GM18861 (cell line): ENCODE measurements around the gene SPATA32.

Experiments
- ATAC-seq: cut with Tn5 transposase; IDR thresholded peaks from one replicate; pipeline ENCODE4 v1.9.1; 2021; ENCODE audit not compliant: unreplicated experiment

The SPATA32 gene

GRCh38 chr17:45230410-45230786, 31.5 kb downstream of the SPATA32 start:
- no peak for ATAC-seq

DNA sequence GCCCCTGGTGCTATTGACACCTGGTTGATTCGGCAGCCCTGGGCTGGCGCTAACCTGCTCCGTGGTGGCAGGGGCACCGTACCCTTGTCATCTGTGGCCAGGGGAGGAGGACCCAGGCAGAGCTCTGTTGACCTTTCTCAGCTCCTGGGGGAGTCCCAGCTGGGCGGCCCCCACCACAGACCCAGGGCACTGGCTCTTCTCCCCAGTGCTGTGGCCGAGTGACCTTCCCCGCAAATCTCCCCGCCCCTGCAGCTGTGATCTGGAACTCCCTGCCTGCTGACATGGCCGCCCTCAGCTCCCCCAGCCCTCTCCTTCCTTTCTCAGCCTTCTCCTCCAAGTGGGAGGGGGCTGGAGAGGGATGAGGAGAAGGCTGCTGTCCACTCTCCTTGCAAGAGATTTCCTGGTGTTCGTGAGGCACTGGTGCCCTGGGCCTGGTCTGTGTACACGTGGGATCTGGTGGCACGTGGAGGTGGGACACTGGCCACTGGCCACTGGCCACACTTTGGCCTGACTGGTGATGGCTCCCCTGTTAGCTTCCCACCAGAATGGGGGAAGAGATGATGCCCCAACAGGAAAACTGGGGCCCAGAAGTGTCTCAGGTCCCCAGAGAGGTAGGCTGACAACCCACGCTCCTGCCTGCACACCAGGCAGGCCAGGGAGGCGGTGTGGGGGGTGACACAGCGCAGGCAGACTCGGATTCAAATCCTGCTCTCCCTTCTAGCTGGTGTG, 32.0 kb downstream of the SPATA32 start:
- ATAC-seq, result no peak

GRCh38 chr17:45228763-45229539, 32.9 kb downstream of the SPATA32 start:
- no peak for ATAC-seq

- ATAC-seq, result no peak
Observed at GRCh38 chr17:45227926-45228762, 33.8 kb downstream of the SPATA32 start.

DNA sequence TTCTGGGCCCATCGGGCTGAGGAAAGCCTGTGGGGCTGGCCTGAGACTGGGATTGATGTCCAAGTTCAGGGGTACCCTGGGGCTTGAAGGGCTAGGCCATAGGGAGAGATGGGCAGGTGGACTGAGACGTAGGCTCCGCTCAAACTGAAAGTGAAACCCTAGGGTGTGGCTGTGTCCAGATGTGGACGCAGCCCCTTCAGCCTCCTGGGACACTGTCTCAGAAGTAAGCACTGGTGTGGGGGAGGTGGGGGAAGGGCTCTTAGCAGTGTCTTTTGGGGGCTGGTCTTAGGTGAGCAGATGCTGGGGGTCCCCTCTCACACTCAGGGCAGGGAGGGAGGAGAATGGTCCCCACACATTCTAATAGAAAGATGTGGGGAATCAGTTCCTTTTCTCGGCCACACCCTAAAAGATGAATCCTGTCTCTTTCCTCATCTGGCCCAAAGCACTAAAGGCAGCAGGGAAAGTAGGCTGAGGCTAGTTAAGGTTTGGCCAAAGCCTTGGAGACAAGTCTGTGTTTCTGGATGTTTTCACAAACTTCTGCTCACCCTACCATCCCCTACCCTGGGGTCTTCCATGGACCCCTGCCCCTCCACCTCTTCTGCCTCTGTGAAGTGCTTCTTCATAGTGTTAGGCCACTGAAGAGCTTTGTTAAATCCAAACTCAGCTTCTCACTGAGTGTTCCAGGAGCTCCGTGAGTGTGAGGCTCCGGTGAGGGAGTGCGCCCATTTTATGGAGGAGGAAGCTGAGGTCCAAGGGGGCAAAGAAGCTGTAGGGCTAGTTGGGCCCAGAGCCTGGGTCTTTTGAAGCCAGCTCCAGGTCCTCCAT, 34.6 kb downstream of the SPATA32 start:
- no peak for ATAC-seq

GRCh38 chr17:45226576-45226975, 35.3 kb downstream of the SPATA32 start:
- no peak for ATAC-seq

DNA sequence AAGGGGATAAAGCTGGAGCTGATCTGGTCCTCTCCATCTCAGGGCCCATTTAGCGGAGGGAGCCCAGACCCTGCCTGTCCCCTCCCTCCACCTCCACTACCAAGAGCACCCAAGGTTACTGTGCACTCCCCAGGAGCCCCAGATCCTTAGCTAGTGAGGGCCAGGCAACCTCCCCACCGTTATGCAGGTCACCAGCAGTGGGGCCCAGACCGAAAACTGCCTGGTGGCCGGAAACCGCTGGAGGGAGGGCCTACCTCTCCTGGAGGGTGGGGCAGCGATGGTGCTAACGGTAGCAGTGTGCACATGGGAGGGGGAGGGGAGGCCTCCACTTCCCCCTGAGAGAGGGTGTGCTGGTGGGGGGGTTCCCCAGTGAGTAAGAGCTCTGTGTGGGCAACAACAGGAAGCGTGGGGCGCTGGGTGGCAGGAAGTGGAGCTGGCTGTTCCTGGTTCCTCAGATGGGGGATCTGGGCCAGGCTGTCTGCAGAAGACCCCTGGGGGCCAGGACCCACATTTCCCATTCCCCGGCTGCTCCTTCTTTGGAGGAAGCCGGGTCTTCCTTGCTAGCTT, 35.8 kb downstream of the SPATA32 start:
- ATAC-seq, result peak; percentile 30

- ATAC-seq, result no peak
Observed at GRCh38 chr17:45225051-45225700, 36.7 kb downstream of the SPATA32 start.

GRCh38 chr17:45224671-45225050, 37.2 kb downstream of the SPATA32 start:
- ATAC-seq, result no peak

GRCh38 chr17:45223539-45224528, 38.1 kb downstream of the SPATA32 start:
- no peak for ATAC-seq

DNA sequence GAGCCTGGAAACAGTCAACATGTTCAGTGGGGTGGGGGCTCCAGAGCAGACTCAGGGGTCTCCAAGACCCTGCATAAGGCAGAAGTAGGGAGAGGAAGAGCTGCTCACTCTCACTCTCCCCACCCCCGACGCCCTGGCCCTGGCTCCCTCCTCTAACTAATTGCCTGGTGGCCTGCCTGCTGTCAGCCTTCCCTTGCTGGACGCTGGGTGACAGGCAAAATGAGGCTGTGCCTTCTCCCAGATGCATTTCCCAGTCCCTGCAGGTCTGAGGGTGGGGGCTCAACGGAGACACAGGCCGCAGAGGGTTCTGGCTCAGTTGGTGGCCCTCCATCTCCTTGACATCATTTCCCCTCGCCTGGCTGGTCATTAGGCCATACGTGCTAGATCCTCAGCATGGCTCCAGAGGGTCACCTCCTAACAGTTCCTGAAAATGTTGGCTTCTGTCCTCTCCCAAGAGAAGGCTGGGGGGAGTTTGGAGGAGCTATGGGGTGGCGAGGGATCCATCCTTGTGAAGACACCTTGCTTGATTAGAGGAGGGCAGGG, 38.8 kb downstream of the SPATA32 start:
- no peak for ATAC-seq

- ATAC-seq, result no peak
Observed at GRCh38 chr17:45222289-45222995, 39.5 kb downstream of the SPATA32 start.

DNA sequence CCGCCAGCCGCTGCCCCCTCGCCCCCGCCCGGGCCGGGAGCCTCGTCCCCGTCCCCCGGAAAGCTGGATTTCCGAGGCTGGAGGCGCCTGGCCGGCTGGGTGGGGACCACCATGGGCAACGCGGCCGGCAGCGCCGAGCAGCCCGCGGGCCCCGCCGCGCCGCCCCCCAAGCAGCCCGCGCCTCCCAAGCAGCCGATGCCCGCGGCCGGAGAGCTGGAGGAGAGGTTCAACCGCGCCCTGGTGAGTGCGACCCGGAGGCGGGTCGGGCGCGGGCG, 39.9 kb downstream of the SPATA32 start:
- ATAC-seq, result no peak

GRCh38 chr17:45221081-45222013, 40.5 kb downstream of the SPATA32 start, which contains the start of gene FMNL1:
TSS of gene FMNL1 (plus strand) at chr17:45221885. CDS start at chr17:45222125, 240 bp downstream.
- no peak for ATAC-seq

- no peak for ATAC-seq
Observed at GRCh38 chr17:45220079-45220478, 41.8 kb downstream of the SPATA32 start.

- no peak for ATAC-seq
Observed at GRCh38 chr17:45218895-45219661, 42.8 kb downstream of the SPATA32 start.
